ENCODE data around the gene SCYGR2. TPM values are rescaled to one million over a fixed set of nuclear protein-coding genes. Genes with fewer than 3 reads are reported as not detected.

The SCYGR2 gene
- total RNA-seq, 1 donor = not detected

DNA sequence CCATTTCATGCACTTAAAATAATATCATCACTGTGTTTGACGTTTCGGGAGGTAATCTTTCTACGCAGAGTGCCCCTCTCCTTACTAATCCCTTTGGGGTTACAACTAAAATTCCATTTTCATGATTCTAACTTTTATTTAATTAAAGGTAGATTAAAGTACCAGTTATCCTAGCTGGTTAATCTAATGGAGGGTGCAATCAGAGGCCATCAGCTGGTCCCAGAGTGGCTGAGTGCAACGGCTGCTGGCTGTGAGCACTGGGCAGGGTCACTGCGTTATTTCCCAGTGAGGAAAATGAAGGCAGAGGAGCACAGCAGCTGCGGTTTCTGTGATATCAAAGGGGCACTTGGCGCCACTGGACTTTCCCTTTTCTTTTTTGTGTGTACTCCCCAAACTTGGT, 30.7 kb downstream of the SCYGR2 start:
- H3K4me3 ChIP-seq (ENCODE audit: low read depth, low read length) = no peak overlapping the region
- TF ChIP-seq, protein P1, sequence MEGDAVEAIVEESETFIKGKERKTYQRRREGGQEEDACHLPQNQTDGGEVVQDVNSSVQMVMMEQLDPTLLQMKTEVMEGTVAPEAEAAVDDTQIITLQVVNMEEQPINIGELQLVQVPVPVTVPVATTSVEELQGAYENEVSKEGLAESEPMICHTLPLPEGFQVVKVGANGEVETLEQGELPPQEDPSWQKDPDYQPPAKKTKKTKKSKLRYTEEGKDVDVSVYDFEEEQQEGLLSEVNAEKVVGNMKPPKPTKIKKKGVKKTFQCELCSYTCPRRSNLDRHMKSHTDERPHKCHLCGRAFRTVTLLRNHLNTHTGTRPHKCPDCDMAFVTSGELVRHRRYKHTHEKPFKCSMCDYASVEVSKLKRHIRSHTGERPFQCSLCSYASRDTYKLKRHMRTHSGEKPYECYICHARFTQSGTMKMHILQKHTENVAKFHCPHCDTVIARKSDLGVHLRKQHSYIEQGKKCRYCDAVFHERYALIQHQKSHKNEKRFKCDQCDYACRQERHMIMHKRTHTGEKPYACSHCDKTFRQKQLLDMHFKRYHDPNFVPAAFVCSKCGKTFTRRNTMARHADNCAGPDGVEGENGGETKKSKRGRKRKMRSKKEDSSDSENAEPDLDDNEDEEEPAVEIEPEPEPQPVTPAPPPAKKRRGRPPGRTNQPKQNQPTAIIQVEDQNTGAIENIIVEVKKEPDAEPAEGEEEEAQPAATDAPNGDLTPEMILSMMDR (IDR thresholded peaks at IDR 0.05; ENCODE audit: insufficient read depth, low read length) = no peak
- no peak for DNase-seq (ENCODE audit: low read depth)

DNA sequence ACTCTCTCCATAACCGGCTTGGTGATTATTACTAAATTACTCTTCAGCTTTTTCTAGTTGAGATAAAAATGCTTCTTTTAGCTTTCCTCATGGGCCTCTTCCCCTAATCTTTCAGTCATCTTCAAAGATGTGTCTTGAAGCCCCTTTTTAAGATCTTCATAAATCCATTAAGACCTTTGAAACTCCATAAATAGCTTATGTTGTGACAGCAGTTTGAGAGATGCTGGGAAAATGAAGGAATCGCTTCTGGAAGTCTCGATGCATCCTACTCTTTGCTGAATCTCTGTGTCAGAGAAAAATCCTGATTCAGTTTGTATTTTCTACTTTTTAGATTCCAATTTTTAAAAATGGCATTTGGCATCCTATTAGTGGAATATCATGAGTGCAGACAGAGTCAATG, 31.6 kb downstream of the SCYGR2 start:
- TF ChIP-seq, protein P1 (IDR thresholded peaks at IDR 0.05; ENCODE audit: insufficient read depth, low read length) = no peak
- no peak for DNase-seq (ENCODE audit: low read depth)
- H3K4me3 ChIP-seq (ENCODE audit: low read depth, low read length) = no peak overlapping the region

DNA sequence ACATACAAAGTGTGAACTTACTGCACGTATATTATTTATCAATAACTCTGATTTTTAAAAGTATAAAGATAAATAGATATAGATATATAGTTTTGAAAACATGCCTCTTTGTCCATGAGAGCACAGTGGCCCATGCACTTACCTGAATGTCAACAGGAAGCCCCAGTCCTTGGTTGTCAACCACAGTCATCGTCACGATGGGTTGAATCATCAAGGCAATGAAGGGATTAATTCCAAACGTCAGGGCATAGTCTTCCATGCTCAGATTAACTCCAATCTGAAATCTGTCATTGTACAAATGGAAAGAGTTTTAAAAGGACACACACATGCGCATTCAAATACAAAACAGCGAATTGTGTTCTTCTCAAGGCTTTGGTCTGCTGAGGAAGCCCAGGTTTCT, 34.1 kb downstream of the SCYGR2 start:
- no peak overlapping the region for H3K4me3 ChIP-seq (ENCODE audit: low read depth, low read length)
- DNase-seq (ENCODE audit: low read depth) = no peak
- TF ChIP-seq, protein P1 (IDR thresholded peaks at IDR 0.05; ENCODE audit: insufficient read depth, low read length) = no peak

DNA sequence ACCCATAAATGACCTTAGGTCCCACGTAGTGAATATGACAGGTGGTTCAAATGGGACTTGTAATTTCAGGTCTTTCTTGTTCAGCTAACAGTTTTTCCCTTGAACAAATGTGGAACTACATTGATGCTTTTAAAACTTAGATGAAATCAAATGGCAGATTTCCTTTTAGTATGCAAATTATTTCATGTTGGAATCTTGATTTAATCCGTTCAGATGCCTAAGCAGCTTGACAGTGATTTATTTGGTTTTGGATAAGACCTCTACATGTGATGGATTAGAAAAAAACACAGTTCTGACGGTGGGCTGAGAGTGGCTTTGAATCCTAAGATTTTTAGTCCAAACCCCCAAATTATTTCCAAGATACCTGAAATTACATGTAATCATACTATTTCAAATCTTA, 35.5 kb downstream of the SCYGR2 start:
- DNase-seq (ENCODE audit: low read depth) = no peak
- no peak overlapping the region for H3K4me3 ChIP-seq (ENCODE audit: low read depth, low read length)
- TF ChIP-seq, protein P1 (IDR thresholded peaks at IDR 0.05; ENCODE audit: insufficient read depth, low read length) = no peak

DNA sequence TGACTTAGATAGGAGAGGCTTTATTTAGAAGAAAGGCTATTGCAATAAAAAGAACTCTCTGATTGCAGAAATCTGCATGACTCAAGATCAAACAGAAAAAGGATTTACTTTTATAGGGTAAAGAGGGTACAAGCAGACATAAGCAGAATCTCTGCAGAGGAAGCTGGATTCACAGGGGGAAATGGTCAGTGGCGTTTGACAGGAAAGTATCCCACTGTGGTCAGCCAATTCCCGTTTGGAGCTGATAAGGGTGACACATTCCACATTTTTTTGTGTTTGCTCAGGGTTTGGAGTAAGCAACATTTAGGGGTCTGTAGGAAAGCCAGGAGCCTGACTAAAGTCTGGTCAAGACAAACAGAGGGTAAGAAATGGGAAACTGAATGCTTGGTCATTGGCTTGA, 44.0 kb downstream of the SCYGR2 start:
- TF ChIP-seq, protein P1 (IDR thresholded peaks at IDR 0.05; ENCODE audit: insufficient read depth, low read length) = no peak
- peak; percentile 87 for DNase-seq (ENCODE audit: low read depth)

DNA sequence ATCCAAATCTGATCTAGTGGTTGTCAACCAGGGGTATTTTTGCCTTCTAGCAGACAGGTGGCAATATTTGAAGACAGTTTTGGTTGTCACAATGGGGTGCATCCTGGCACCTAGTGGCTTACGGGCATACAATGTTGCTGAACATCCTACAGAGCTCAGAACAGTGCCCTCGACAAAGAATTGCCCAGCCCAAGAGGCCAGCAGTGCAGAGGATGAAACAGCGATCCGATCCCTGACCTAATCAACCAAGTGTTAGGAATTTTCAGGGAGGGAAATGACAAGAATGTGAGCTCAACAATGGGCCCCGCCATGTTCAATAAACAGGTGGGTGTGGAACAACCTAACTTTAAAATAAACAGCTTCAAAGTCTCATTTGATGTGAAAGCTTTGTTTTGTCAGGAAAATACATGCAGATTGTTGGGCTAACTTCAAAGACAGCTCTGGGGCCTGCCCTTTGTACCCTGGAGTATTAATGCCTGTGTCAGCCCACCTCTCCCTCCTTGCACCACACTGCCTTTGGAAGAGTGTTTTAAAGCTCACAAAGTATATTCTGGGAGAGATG, 45.4 kb downstream of the SCYGR2 start:
- TF ChIP-seq, protein P1 (IDR thresholded peaks at IDR 0.05; ENCODE audit: insufficient read depth, low read length) = no peak
- no peak overlapping the region for H3K4me3 ChIP-seq (ENCODE audit: low read depth, low read length)
- no peak for DNase-seq (ENCODE audit: low read depth)

More for the DNA sequence above, 44.0 kb downstream of the SCYGR2 start:
- H3K4me3 ChIP-seq (ENCODE audit: low read depth, low read length) = no peak overlapping the region

Other genes starting within 250 kb of the SCYGR2 start
- gene TM4SF20, start 219.6 kb upstream of the SCYGR2 start, total RNA-seq (ENCODE audit: low replicate concordance) = 0.57 TPM in 1 of 2 replicates, not detected in the other
- not detected in 2 replicates for gene SCYGR1, start 210.9 kb upstream of the SCYGR2 start, total RNA-seq (ENCODE audit: low replicate concordance)
- 10.8 and 81.3 TPM in 2 replicates for gene AGFG1, start 126.7 kb upstream of the SCYGR2 start, total RNA-seq (ENCODE audit: low replicate concordance)
- not detected in 2 replicates for gene SCYGR3, start 15.9 kb downstream of the SCYGR2 start, total RNA-seq (ENCODE audit: low replicate concordance)
- not detected in 2 replicates for gene SCYGR4, start 18.6 kb downstream of the SCYGR2 start, total RNA-seq (ENCODE audit: low replicate concordance)
- gene SCYGR5, start 67.9 kb downstream of the SCYGR2 start, total RNA-seq (ENCODE audit: low replicate concordance) = not detected in 2 replicates
- gene SLC19A3, start 119.1 kb downstream of the SCYGR2 start, total RNA-seq (ENCODE audit: low replicate concordance) = 0.18 and 1.6 TPM in 2 replicates
- gene SCYGR6, start 125.9 kb downstream of the SCYGR2 start, total RNA-seq (ENCODE audit: low replicate concordance) = not detected in 2 replicates
- not detected in 2 replicates for gene SCYGR7, start 129.4 kb downstream of the SCYGR2 start, total RNA-seq (ENCODE audit: low replicate concordance)
- gene SCYGR8, start 147.0 kb downstream of the SCYGR2 start, total RNA-seq (ENCODE audit: low replicate concordance) = not detected in 2 replicates
- not detected in 2 replicates for gene CCL20, start 214.9 kb downstream of the SCYGR2 start, total RNA-seq (ENCODE audit: low replicate concordance)